NB4 (cell line): ENCODE data around the gene MARK3.

ENCODE experiments used
- CTCF ChIP-seq: IDR thresholded peaks from one replicate; pipeline ENCODE4 v1.5.1; 2012; ENCODE audit warnings: low read depth, low read length
- MAX ChIP-seq: IDR thresholded peaks from 2 replicates; pipeline ENCODE4 v1.6.1; 2011; ENCODE audit warnings: low read depth, low read length
- POLR2A ChIP-seq: IDR thresholded peaks from 2 replicates; pipeline ENCODE4 v1.6.1; 2011; ENCODE audit warnings: mild to moderate bottlenecking; ENCODE audit not compliant: insufficient read length; ENCODE audit errors: extremely low read depth

GRCh38 chr14:103551338-103551762 is 166.1 kb downstream of the MARK3 start:
- TF ChIP-seq MAX (no peak), POLR2A (no peak), CTCF (no peak)
